GM12892 (cell line): Measurements from ENCODE around the gene KRTAP9-8.

Experiments used
- POLR2A ChIP-seq: IDR thresholded peaks from 2 replicates; pipeline ENCODE4 v1.6.1; 2011; ENCODE audit warnings: low read depth, low read length, control low read depth
- POLR2AphosphoS5 ChIP-seq: IDR thresholded peaks from 2 replicates; pipeline ENCODE4 v1.6.1; 2011; ENCODE audit warnings: low read depth, low read length, control low read depth
- TAF1 ChIP-seq: IDR thresholded peaks from 2 replicates; pipeline ENCODE4 v1.6.1; 2011; ENCODE audit warnings: low read depth, mild to moderate bottlenecking, control low read depth, low read length, borderline replicate concordance

DNA sequence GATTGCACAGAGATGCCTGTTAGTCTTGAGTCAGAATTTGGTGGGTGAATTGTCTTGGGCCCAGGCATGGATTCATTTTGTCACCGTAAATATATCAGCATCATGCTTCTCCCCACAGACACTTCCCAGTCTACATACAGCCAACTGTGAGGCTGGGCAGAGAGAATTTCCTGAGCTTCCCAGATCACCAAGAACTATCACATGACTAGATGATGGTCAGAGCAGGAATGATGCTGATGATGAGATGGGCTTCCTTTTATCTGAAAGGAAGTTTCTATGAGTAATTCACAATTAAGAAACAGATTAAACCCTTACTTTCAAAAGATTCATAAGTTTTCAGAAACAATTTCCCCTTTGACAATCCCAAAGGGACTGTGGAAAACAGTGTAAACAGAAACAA is 17.1 kb downstream of the KRTAP9-8 start:
- TF ChIP-seq POLR2A = no peak
- no peak for TF ChIP-seq POLR2AphosphoS5
- no peak for TF ChIP-seq TAF1
